Activated CD4-positive, alpha-beta T cell treated with anti-CD3 and anti-CD28 coated beads, Interleukin-2, amount 50 U/mL, for 24 hours (primary cell): ENCODE measurements around the gene GNA12.
"Not testable (repeated sequence)": the region's sequence is repeated elsewhere in the genome, so short reads cannot be mapped to it uniquely, and the experiment has no call there.

Experiments used
- DNase-seq, 2 donors: peaks; one replicate each; pipeline ENCODE4 v3.0.0-alpha.2; 2020; ENCODE audit warnings: low read depth in 1 of 2, low spot score in 1 of 2

Gene GNA12

GRCh38 chr7:2732388-2732787 is 111.7 kb downstream of the GNA12 start:
- DNase-seq = no peak

DNA sequence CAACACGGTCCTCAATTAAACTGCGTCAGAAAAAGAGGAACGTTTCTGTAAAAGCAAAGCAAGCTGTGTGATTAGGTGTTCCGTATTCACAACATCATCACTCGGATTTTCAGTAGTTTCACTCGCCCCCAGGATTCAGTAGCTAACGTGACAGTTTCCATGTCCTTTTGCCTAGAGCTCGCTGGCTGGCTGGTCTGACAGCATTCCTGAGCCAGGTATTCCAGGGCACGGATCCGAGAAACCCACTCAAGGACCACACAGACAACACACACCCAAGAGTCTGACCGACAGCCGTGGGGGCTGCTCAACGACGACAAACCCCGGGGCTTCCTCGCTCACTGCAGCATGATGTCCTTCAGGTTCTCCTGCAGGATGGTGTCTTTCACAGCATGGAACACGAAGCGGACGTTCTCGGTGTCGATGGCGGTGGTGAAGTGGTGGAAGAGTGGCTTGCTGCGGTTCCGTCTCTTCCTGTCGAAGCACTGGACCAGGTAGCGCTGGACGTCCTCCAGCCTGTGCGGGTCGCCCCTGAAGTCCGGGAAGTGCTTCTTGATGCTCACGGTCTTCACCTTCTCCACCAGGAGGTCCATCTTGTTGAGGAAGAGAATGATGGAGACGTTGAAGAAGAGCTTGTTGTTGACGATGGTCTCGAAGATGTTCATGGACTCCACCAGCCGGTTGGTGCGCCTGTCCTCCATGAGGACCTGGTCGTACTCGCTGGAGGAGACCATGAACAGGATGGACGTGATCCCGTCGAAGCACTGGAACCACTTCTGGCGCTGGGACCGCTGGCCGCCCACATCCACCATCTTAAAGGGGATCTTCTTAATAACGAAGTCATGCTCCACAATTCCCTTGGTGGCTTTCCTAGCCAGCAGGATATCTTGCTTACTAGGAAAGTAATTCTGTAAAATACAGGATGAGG is 113.0 kb downstream of the GNA12 start:
- no peak for DNase-seq

- no peak for DNase-seq
Measured at GRCh38 chr7:2729893-2730716, 114.0 kb downstream of the GNA12 start.

- DNase-seq = no peak
Measured at GRCh38 chr7:2729031-2729892, 114.8 kb downstream of the GNA12 start.

- DNase-seq = no peak
Measured at GRCh38 chr7:2728316-2729030, 115.6 kb downstream of the GNA12 start.

DNA sequence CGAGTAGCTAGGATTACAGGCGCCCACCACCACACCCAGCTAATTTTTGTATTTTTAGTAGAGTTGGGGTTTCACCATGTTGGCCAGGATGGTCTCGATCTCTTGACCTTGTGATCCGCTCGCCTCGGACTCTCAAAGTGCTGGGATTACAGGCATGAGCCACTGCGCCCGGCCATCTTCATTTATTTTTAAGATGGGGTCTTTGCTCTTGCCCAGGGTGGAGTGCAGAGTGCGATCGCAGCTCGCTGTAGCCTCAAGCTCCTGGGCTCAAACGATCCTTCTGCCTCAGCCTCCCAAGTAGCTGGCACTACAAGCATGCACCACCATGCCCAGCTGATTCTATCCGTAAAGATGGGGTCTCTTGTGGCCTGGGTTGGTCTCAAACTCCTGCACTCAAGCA is 116.9 kb downstream of the GNA12 start:
- DNase-seq = not testable (repeated sequence)

GRCh38 chr7:2726316-2727018 is 117.6 kb downstream of the GNA12 start:
- DNase-seq = no peak

DNA sequence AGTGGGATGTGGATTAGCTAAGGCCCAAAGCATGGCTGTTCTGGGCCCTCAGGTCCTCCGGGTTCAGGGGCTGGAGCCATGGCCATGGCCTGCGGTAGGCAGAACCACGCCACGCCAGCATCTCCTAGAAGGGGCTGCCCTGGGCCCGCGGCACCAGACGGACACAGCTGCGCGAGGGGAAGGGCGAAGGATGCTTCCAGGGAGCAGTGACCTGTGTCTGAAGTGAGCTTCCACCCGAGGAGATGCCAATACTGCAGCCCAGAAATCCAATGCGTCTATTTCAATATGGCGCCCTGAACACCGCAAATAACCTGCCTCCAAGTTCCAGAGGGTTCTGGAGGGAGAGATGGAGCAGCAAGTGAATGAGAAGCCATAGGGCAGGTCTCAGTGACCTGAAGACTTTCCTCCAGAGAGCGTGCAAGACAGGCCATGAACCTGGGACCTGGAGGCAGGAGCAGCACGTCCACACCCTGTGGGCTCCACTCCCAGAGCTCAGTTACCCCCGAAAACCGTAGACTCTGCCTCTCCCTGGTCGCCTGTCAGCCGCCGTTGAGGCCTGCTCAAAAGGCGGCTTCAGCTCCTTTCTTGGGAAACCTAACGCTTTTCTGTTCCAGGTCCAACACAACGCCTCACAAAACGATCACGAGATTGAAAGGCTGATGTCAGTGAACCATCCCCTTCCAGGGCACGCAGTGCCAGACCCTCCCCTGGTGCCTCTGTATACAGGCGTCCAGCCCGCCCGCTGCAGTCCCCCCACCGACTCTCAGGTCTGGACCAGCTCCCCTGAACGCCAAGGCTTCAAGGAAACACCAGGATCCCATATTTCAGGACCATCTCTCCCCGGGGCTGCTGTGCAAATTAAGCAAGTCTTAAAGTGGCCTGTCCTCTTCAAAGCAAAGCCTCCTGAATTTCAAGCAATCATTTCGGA is 118.7 kb downstream of the GNA12 start:
- DNase-seq = no peak

GRCh38 chr7:2724453-2725177 is 119.5 kb downstream of the GNA12 start:
- no peak for DNase-seq

GRCh38 chr7:2724036-2724435 is 120.1 kb downstream of the GNA12 start:
- DNase-seq = not testable (repeated sequence)

DNA sequence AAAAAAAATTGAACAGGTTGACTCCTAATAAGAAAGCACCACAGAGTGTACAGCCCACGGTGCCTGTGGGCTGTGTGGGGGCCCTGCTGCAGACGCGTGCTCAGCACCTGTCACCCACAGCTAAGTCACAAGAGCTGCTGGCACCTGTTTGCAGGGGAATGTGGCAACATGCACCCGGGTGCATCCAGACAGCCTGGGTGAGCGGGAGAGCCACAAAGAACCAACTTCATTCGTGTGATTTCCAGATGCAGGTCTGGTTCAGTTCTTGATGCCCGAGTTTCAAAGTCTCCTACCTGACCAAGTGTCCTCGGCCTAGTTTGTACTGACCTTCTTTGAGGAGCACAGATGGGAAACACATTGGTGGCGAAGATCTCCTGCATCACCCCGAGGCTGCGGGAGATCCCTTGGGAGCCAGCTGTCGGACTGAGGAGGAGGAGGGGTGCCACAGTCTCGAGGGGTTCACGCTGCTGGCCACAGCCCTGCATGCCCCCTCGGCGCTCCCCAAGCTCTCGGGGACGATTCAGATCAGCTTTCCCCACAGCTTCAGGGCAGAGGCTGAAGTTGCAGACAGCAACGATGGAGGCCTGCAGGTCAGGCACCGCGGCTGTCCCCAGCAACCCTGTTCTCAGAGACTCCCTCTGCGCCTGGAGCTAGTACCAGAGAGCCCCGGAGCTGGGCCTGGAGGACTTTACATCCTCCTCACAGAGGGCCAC is 120.8 kb downstream of the GNA12 start:
- DNase-seq = no peak

- no peak for DNase-seq
Measured at GRCh38 chr7:2722591-2722990, 121.5 kb downstream of the GNA12 start.

GRCh38 chr7:2721842-2722241 is 122.3 kb downstream of the GNA12 start:
- DNase-seq = no peak

- no peak for DNase-seq
Measured at GRCh38 chr7:2720024-2720423, 124.1 kb downstream of the GNA12 start.

- DNase-seq = peak in 1 of 2 donors; percentile 26
Measured at GRCh38 chr7:2719007-2719406, 125.1 kb downstream of the GNA12 start.

DNA sequence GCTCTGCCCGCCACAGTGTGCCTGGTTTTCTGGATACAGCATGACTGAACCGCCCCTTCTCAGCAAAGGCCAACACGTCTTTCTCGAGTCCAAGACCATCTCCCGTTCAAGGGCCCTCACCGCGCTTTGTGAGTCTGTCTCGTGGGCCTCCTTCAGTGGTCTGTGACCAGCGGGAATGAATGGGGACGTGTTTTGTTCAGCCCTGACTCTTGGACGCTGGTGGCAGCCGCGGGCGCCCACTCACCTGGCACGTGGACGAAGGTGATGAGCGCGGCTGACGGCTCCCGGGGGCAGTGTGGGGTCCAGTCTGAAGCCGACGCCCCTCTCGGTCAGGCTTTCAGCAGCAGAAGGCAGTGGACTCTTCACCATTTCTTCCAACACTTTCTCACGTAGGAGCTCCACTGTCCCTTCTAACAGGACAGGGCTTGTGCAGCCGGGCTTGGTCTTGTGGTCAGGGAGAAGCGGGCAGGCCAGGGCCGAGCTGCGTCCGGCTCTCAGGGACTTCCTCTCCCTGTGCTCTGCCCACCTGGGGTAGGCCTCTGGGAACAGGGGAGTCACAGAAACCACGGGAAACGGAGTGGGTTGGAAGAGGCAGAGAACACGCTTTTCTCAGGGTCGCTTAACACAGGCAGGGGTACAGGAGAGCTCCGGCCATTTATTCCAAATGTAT is 125.7 kb downstream of the GNA12 start:
- DNase-seq = no peak
